Neutrophil (primary cell): ENCODE data around the gene CFLAR.

Source experiments
- H3K27ac ChIP-seq: fragments of 200-600 bp; sonication (generic); 2 replicates; pipeline ENCODE4 v1.5.1; 2016; ENCODE audit warnings: mild to moderate bottlenecking, moderate library complexity
- H3K27me3 ChIP-seq: fragments of 200-600 bp; sonication (generic); 2 replicates; pipeline ENCODE4 v1.6.0; 2016; ENCODE audit warnings: mild to moderate bottlenecking
- H3K36me3 ChIP-seq: fragments of 200-600 bp; sonication (generic); 2 replicates; pipeline ENCODE4 v1.5.1; 2017
- H3K4me1 ChIP-seq, 2 experiments: fragments of 200-600 bp in 1 of 2; sonication (generic) in 1 of 2; 1 replicate in 1 of 2; 2 replicates in 1 of 2; pipeline versions ENCODE4 v1.5.1 to v1.6.1; 2013 to 2016; ENCODE audit warnings: low read depth in 1 of 2, low read length in 1 of 2, mild to moderate bottlenecking in 1 of 2, moderate library complexity in 1 of 2; ENCODE audit not compliant: control insufficient read depth in 1 of 2, insufficient read depth in 1 of 2
- H3K4me3 ChIP-seq, 2 experiments: fragments of 200-600 bp in 1 of 2; sonication (generic) in 1 of 2; 1 replicate in 1 of 2; 2 replicates in 1 of 2; pipeline ENCODE4 v1.5.1; 2013 to 2016; ENCODE audit warnings: low read depth in 1 of 2, low read length in 1 of 2, mild to moderate bottlenecking in 1 of 2, moderate library complexity in 1 of 2
- H3K9me3 ChIP-seq: fragments of 200-600 bp; sonication (generic); 2 replicates; pipeline ENCODE4 v1.5.1; 2016
- CTCF ChIP-seq: fragments of 200-600 bp; sonication (generic); IDR thresholded peaks from 2 replicates; pipeline ENCODE4 v1.5.1; 2016; ENCODE audit warnings: antibody characterized with exemption

CFLAR gene

GRCh38 chr2:201191132-201191875 is 75.3 kb downstream of the CFLAR start:
- Histone ChIP-seq H3K27me3 (no peaks in the 10 kb centered on the region), H3K9me3 (no peaks in the 10 kb centered on the region), H3K27ac (peak overlapping the region; percentile 79), H3K36me3 (peaks cover 13% of the 10 kb centered on the region), H3K4me1 (peaks cover 63 to 69% of the 10 kb centered on the region in 2 experiments), H3K4me3 (peak overlapping the region in 1 of 2 experiments; percentile 15)
- TF ChIP-seq CTCF = no peak

- no peaks in the 10 kb centered on the region for H3K27me3 ChIP-seq
- H3K9me3 ChIP-seq = no peaks in the 10 kb centered on the region
- H3K27ac ChIP-seq = peak overlapping the region; percentile 79
- TF ChIP-seq CTCF = no peak
- H3K36me3 ChIP-seq = peaks cover 18% of the 10 kb centered on the region
- peaks cover 53 to 59% of the 10 kb centered on the region in 2 experiments for H3K4me1 ChIP-seq
- no peak overlapping the region for H3K4me3 ChIP-seq
These were observed 78.1 kb downstream of the CFLAR start for GRCh38 chr2:201194097-201194496.

- H3K27me3 ChIP-seq = no peaks in the 10 kb centered on the region
- no peak overlapping the region for H3K4me3 ChIP-seq
- peak overlapping the region; percentile 47 for H3K27ac ChIP-seq
- H3K9me3 ChIP-seq = no peaks in the 10 kb centered on the region
- no peak for TF ChIP-seq CTCF
- H3K36me3 ChIP-seq = peaks cover 22% of the 10 kb centered on the region
- H3K4me1 ChIP-seq = peaks cover 45 to 47% of the 10 kb centered on the region in 2 experiments
These were observed 79.4 kb downstream of the CFLAR start for GRCh38 chr2:201195331-201195730.

GRCh38 chr2:201196003-201196402 is 80.0 kb downstream of the CFLAR start:
- Histone ChIP-seq H3K36me3 (peaks cover 27% of the 10 kb centered on the region), H3K9me3 (no peaks in the 10 kb centered on the region), H3K4me1 (peaks cover 39 to 42% of the 10 kb centered on the region in 2 experiments), H3K4me3 (no peak overlapping the region), H3K27ac (peak overlapping the region; percentile 47), H3K27me3 (no peaks in the 10 kb centered on the region)
- no peak for TF ChIP-seq CTCF

- H3K36me3 ChIP-seq = peaks cover 33% of the 10 kb centered on the region
- peaks cover 31 to 34% of the 10 kb centered on the region in 2 experiments for H3K4me1 ChIP-seq
- no peaks in the 10 kb centered on the region for H3K9me3 ChIP-seq
- no peaks in the 10 kb centered on the region for H3K27me3 ChIP-seq
- no peak overlapping the region for H3K4me3 ChIP-seq
- TF ChIP-seq CTCF = no peak
- H3K27ac ChIP-seq = no peak overlapping the region
These were observed 80.8 kb downstream of the CFLAR start for GRCh38 chr2:201196803-201197202.
